Caco-2 (cell line): Measurements from ENCODE around the gene PSMD11. TPM values are rescaled to one million over a fixed set of nuclear protein-coding genes. Genes with fewer than 3 reads are reported as not detected.

Experiments
- BruUV-seq: library from RNA; stranded (reverse); fragments of 400-500 nt; replicated peaks from 2 replicates; lab custom pipeline; 2021; lab: Mats Ljungman, UMichigan
- CTCF ChIA-PET: fragments of 300-600 bp; sonication (Branson Sonifier 250); formaldehyde crosslinking; loops from one replicate; lab custom pipeline; 2022; ENCODE audit warnings: antibody characterized with exemption; lab: Charles Lee
- POLR2A ChIA-PET: fragments of 300-600 bp; sonication (Branson Sonifier 250); formaldehyde crosslinking; loops from one replicate; lab custom pipeline; 2022; ENCODE audit warnings: antibody characterized with exemption; lab: Charles Lee
- DNase-seq, 2 experiments: peaks; one replicate each; pipeline versions ENCODE4 v3.0.0 to v3.0.0-alpha.2; 2020 to 2022
- H3K27me3 ChIP-seq: replicated peaks from 2 replicates; pipeline ENCODE4 v1.6.0; 2011; ENCODE audit warnings: low read length; ENCODE audit not compliant: control insufficient read depth, insufficient read depth
- H3K36me3 ChIP-seq: 2 replicates; pipeline ENCODE4 v1.5.1; 2011; ENCODE audit warnings: low read length; ENCODE audit not compliant: control insufficient read depth, insufficient read depth
- H3K4me1 ChIP-seq: fragments of 250-450 bp; sonication (Bioruptor Pico); 2 replicates; pipeline ENCODE4 v1.5.1; 2020; ENCODE audit warnings: mild to moderate bottlenecking
- H3K4me3 ChIP-seq: 2 replicates; pipeline ENCODE4 v1.5.1; 2011; ENCODE audit warnings: low read depth, mild to moderate bottlenecking, control low read depth, low read length
- H3K9me3 ChIP-seq: fragments of 250-450 bp; sonication (Bioruptor Pico); 2 replicates; pipeline ENCODE4 v1.5.1; 2020; ENCODE audit warnings: mild to moderate bottlenecking, moderate library complexity
- H3K27ac Mint-ChIP-seq: one replicate; pipeline ENCODE4 v1.8.0; 2022; ENCODE audit warnings: mixed read lengths; ENCODE audit not compliant: unreplicated experiment
- H3K27me3 Mint-ChIP-seq: one replicate; pipeline ENCODE4 v1.8.0; 2022; ENCODE audit warnings: mixed read lengths; ENCODE audit not compliant: insufficient read depth, unreplicated experiment
- H3K36me3 Mint-ChIP-seq: one replicate; pipeline ENCODE4 v1.8.0; 2022; ENCODE audit warnings: mild to moderate bottlenecking, mixed read lengths; ENCODE audit not compliant: insufficient read depth, unreplicated experiment
- H3K4me1 Mint-ChIP-seq: one replicate; pipeline ENCODE4 v1.8.0; 2022; ENCODE audit warnings: low read depth, mixed read lengths; ENCODE audit not compliant: unreplicated experiment
- H3K4me3 Mint-ChIP-seq: one replicate; pipeline ENCODE4 v1.8.0; 2022; ENCODE audit warnings: mild to moderate bottlenecking, moderate library complexity, mixed read lengths; ENCODE audit not compliant: unreplicated experiment
- H3K9me3 Mint-ChIP-seq: one replicate; pipeline ENCODE4 v1.8.0; 2022; ENCODE audit warnings: mixed read lengths; ENCODE audit not compliant: unreplicated experiment
- CTCF ChIP-seq, 2 experiments: fragments of 200-600 bp in 1 of 2; IDR thresholded peaks; 1 replicate in 1 of 2; 2 replicates in 1 of 2; pipeline versions ENCODE4 v1.5.1 to v1.8.0; 2011 to 2022; ENCODE audit warnings: antibody characterized with exemption in 1 of 2, control low read depth in 1 of 2, inconsistent platforms in 1 of 2, low read depth in 1 of 2, low read length in 1 of 2, mild to moderate bottlenecking in 1 of 2, moderate library complexity in 1 of 2; ENCODE audit not compliant: insufficient read depth in 1 of 2, severe bottlenecking in 1 of 2, unreplicated experiment in 1 of 2
- intact Hi-C: fragments of 100-400 bp; cut with micrococcal nuclease; formaldehyde crosslinking; loops from one replicate; pipeline ENCODE4 v1.10.0; 2022; ENCODE audit not compliant: unreplicated experiment
- total RNA-seq: library from RNA; stranded (reverse); gene quantifications from 2 replicates; pipeline ENCODE4 v1.2.3, GENCODE V29; 2022

Gene PSMD11
- total RNA-seq, 1 experiment from 2014 or later, result 208 TPM

GRCh38 chr17:32479074-32479617, 34.8 kb downstream of the PSMD11 start:
- POLR2A ChIA-PET, result no interaction called here

GRCh38 chr17:32481193-32481592, 36.9 kb downstream of the PSMD11 start:
- Histone ChIP-seq H3K9me3 (no peaks in the 10 kb centered on the region), H3K4me3 (no peak overlapping the region), H3K4me1 (peaks cover 10% of the 10 kb centered on the region), H3K36me3 (peaks cover 6% of the 10 kb centered on the region; the same call in 1 of the 2 replicates), H3K27me3 (no peaks in the 10 kb centered on the region)
- ChIA-PET POLR2A (no interaction called here), CTCF (interaction anchor here (0.7 kb wide), 1 partner anchor 1093 kb away, joined by 12 read pairs; no protein-coding TSS in a partner anchor)
- BruUV-seq, result no TSS peak
- H3K9me3 Mint-ChIP-seq, result no peaks in the 10 kb centered on the region
- peaks cover 12% of the 10 kb centered on the region for H3K4me1 Mint-ChIP-seq
- no peak for DNase-seq
- H3K27me3 Mint-ChIP-seq, result no peaks in the 10 kb centered on the region
- TF ChIP-seq CTCF (IDR thresholded peaks at IDR 0.05; ENCODE audit: insufficient read depth in 1 of 2, low read depth in 1 of 2, low read length in 1 of 2, severe bottlenecking in 1 of 2, unreplicated experiment in 1 of 2), result no peak
- no peak overlapping the region for H3K4me3 Mint-ChIP-seq
- no peak overlapping the region for H3K27ac Mint-ChIP-seq
- intact Hi-C loops, result no loop called here
- H3K36me3 Mint-ChIP-seq, result peaks cover 91% of the 10 kb centered on the region

More at GRCh38 chr17:32479074-32479617, 34.8 kb downstream of the PSMD11 start:
- Histone ChIP-seq H3K4me1 (no peaks in the 10 kb centered on the region), H3K36me3 (peaks cover 8% of the 10 kb centered on the region), H3K27me3 (no peaks in the 10 kb centered on the region), H3K4me3 (no peak overlapping the region), H3K9me3 (no peaks in the 10 kb centered on the region)
- H3K36me3 Mint-ChIP-seq, result peaks cover 95% of the 10 kb centered on the region
- no TSS peak for BruUV-seq
- no peak overlapping the region for H3K27ac Mint-ChIP-seq
- H3K4me1 Mint-ChIP-seq, result peaks cover 3% of the 10 kb centered on the region
- TF ChIP-seq CTCF (IDR thresholded peaks at IDR 0.05; ENCODE audit: insufficient read depth in 1 of 2, low read depth in 1 of 2, low read length in 1 of 2, severe bottlenecking in 1 of 2, unreplicated experiment in 1 of 2), result no peak
- CTCF ChIA-PET, result interaction anchor here (1.4 kb wide), 1 partner anchor 17 kb away, joined by 3 read pairs; no protein-coding TSS in a partner anchor
- no peak for DNase-seq
- no peaks in the 10 kb centered on the region for H3K27me3 Mint-ChIP-seq
- intact Hi-C loops, result no loop called here
- H3K9me3 Mint-ChIP-seq, result no peaks in the 10 kb centered on the region
- no peak overlapping the region for H3K4me3 Mint-ChIP-seq

- no peak for TF ChIP-seq CTCF (IDR thresholded peaks at IDR 0.05; ENCODE audit: insufficient read depth in 1 of 2, low read depth in 1 of 2, low read length in 1 of 2, severe bottlenecking in 1 of 2, unreplicated experiment in 1 of 2)
- no TSS peak for BruUV-seq
- Histone ChIP-seq H3K4me3 (no peak overlapping the region), H3K9me3 (no peaks in the 10 kb centered on the region), H3K36me3 (peaks cover 4% of the 10 kb centered on the region; the same call in 1 of the 2 replicates), H3K27me3 (no peaks in the 10 kb centered on the region), H3K4me1 (peaks cover 12% of the 10 kb centered on the region)
- Mint-ChIP-seq H3K4me3 (no peak overlapping the region), H3K4me1 (peaks cover 16% of the 10 kb centered on the region), H3K27me3 (no peaks in the 10 kb centered on the region), H3K36me3 (peaks cover 82% of the 10 kb centered on the region), H3K27ac (no peak overlapping the region), H3K9me3 (no peaks in the 10 kb centered on the region)
- DNase-seq, result no peak
- ChIA-PET POLR2A (no interaction called here), CTCF (interaction anchor here (1.7 kb wide), 1 partner anchor 39 kb away, joined by 7 read pairs; the partner anchor contains the start of gene PSMD11)
- intact Hi-C loops, result no loop called here
Observed at GRCh38 chr17:32482568-32483320, 38.4 kb downstream of the PSMD11 start.
